Cardiac muscle cell (in vitro differentiated cells and primary cell): Measurements from ENCODE around the gene NARS2. TPM values are rescaled to one million over a fixed set of nuclear protein-coding genes. Genes with fewer than 3 reads are reported as not detected.

Experiments used
- DNase-seq, 2 donors: peaks; one replicate each; pipeline versions ENCODE4 v3.0.0 to v3.0.0-alpha.2; 2010 to 2017; ENCODE audit warnings: low read depth in 1 of 2, low spot score in 1 of 2
- H3K27ac ChIP-seq: fragments of 200-600 bp; sonication (generic); 2 replicates; pipeline ENCODE4 v1.5.1; 2016
- H3K27me3 ChIP-seq: fragments of 200-600 bp; sonication (generic); 2 replicates; pipeline ENCODE4 v1.6.0; 2016; ENCODE audit warnings: control low read depth
- H3K36me3 ChIP-seq: fragments of 200-600 bp; sonication (generic); 2 replicates; pipeline ENCODE4 v1.5.1; 2016; ENCODE audit warnings: control low read depth
- H3K4me1 ChIP-seq: fragments of 200-600 bp; sonication (generic); 2 replicates; pipeline ENCODE4 v1.8.1; 2017; ENCODE audit warnings: low read depth, mild to moderate bottlenecking, mixed run types
- H3K4me3 ChIP-seq: fragments of 200-600 bp; sonication (generic); 2 replicates; pipeline ENCODE4 v1.5.1; 2016; ENCODE audit warnings: mild to moderate bottlenecking
- H3K9me3 ChIP-seq: fragments of 200-600 bp; sonication (generic); 2 replicates; pipeline ENCODE4 v1.5.1; 2017; ENCODE audit warnings: low read depth, mild to moderate bottlenecking, control low read depth
- polyA plus RNA-seq: library from polyadenylated mRNA; unstranded; fragments of >200 nt; fragmentation: Nextera tagmentation; extraction: Ambion mirVana; gene quantifications from 2 replicates; pipeline ENCODE4 v1.2.1, GENCODE V29; 2016
- total RNA-seq: library from RNA; depleted of rRNA; stranded (reverse); fragments of >200 nt; gene quantifications from 2 replicates; pipeline ENCODE4 v1.2.3, GENCODE V29; 2016
- TF ChIP-seq, protein P1 (sequence below): IDR thresholded peaks from 2 replicates; pipeline ENCODE4 v1.5.1; 2012; ENCODE audit warnings: low read depth, mild to moderate bottlenecking, low read length

The NARS2 gene
- total and polyA plus RNA-seq, 2 experiments from 2014 or later = 27.2 to 40.5 TPM

DNA sequence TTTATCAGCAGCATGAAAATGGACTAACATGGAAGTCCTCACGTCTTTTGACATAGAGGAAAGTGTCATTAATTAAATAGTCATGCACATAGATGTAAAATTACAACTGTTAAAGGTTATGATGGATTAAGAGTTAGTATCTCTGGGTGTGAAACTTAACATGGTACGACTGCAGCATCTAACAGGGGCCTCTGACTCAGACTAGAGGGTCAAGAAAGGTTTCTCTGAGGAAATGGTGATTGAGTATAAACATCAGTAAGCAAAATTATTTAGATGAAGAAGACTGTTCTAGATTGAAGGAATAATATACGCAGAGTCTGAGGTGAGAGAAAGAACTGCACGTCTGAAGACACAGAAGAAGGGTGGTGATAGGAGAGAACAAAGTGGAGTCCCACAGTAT lies 114.9 kb downstream of the NARS2 start:
- Histone ChIP-seq H3K4me3 (no peak overlapping the region), H3K27me3 (no peaks in the 10 kb centered on the region), H3K4me1 (no peaks in the 10 kb centered on the region), H3K9me3 (no peaks in the 10 kb centered on the region), H3K36me3 (peaks cover 10% of the 10 kb centered on the region), H3K27ac (no peak overlapping the region)
- TF ChIP-seq, protein P1, sequence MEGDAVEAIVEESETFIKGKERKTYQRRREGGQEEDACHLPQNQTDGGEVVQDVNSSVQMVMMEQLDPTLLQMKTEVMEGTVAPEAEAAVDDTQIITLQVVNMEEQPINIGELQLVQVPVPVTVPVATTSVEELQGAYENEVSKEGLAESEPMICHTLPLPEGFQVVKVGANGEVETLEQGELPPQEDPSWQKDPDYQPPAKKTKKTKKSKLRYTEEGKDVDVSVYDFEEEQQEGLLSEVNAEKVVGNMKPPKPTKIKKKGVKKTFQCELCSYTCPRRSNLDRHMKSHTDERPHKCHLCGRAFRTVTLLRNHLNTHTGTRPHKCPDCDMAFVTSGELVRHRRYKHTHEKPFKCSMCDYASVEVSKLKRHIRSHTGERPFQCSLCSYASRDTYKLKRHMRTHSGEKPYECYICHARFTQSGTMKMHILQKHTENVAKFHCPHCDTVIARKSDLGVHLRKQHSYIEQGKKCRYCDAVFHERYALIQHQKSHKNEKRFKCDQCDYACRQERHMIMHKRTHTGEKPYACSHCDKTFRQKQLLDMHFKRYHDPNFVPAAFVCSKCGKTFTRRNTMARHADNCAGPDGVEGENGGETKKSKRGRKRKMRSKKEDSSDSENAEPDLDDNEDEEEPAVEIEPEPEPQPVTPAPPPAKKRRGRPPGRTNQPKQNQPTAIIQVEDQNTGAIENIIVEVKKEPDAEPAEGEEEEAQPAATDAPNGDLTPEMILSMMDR = no peak
- DNase-seq = no peak

DNA sequence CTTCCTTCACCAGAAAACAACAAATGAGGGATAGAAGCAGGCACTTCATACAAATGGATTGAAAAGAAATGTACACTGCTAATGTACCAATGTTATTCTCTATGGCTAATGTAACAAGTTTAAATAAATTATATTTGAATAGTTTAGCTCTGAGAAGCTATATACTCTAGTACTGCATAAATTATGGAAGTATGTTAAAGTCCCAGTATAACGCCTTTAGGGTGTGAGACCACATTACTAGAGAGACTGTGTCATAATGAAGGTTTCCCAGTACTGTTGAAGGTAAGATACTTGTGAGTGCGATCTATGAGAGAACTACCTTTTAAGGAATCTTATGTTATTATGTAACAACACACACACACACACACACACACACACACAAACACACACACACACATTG lies 117.2 kb downstream of the NARS2 start:
- DNase-seq = no peak
- Histone ChIP-seq H3K36me3 (peaks cover 10% of the 10 kb centered on the region), H3K27ac (no peak overlapping the region), H3K4me3 (no peak overlapping the region), H3K4me1 (no peaks in the 10 kb centered on the region), H3K9me3 (no peaks in the 10 kb centered on the region), H3K27me3 (no peaks in the 10 kb centered on the region)
- TF ChIP-seq, protein P1 = no peak

DNA sequence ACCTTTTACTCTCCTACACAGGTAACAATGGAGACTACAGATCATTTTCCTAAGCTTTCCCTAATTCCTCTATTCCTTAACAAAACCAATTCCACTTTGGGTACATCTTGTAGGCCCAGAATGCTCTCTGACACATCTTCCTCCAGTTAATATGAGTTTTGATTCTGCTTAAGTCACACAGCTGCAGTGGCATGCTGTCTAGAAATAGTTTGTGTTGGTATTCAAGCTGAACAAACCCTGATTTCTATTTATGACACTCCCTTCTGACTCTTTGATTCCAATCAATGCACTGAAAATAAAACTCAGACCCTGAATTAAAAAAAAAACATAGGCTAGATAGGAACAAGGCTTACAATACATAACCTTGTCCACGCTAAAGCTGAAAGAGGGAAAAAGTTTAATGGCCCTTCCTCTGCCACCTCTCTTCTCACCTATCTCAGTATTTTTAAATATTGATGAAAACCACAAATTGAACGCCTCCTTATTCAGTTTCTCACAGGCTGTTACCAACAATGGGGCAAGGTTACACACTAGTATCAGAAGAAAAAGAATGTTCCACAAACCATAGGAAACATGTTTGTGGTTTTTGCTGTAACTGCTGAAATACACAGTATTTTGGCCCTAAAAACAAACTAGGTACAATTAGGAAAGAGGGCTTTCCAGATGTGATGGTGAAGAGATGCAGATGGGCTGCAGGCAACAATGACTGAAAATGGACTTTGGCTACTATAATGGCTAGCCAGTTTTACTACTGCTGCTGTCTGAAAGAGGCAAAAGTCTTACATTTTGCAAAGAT lies 121.3 kb downstream of the NARS2 start:
- no peaks in the 10 kb centered on the region for H3K9me3 ChIP-seq
- peak in 1 of 2 donors; percentile 57 for DNase-seq

DNA sequence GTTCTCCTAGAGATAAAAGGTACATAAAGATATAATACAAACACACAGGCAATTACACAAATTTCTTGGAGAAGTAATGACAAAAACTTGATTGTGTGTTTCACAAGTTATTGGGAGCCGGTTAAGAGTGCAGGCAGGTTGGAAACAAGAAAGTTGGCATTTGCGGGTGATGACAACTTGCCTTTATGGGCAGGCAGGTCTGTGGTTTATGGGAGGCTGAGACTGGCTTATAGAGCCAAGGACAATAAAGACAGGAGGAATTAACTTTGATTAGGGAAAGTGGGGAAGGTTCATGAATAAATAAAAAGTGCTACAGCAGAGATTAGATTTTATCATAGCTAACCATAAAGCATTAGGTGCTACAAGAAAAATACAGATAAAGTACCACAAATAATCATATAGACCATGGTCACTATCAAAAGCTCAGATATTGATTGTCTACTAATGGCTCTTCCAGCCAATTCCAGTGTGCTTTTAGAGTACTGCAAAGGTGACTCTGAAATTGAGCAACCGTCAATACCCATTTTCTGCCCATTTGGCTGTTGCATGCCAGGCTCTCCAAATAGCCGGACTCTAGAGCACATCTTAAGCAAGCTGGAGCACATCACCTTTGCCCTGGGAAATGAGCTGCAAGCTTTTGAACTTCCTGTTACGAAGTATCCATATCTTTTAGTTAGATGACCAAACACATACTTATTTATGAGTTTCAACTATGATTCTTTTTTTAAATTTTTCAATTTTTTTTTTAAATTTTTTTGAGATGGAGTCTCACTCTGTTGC lies 123.1 kb downstream of the NARS2 start:
- H3K27ac ChIP-seq = no peak overlapping the region
- peak in 1 of 2 donors; percentile 12 for DNase-seq
- TF ChIP-seq, protein P1 = no peak

More for the DNA sequence above, 121.3 kb downstream of the NARS2 start:
- no peaks in the 10 kb centered on the region for H3K36me3 ChIP-seq
- H3K27me3 ChIP-seq = no peaks in the 10 kb centered on the region
- H3K4me3 ChIP-seq = no peak overlapping the region
- H3K27ac ChIP-seq = no peak overlapping the region
- TF ChIP-seq, protein P1 = no peak
- H3K4me1 ChIP-seq = no peaks in the 10 kb centered on the region

DNA sequence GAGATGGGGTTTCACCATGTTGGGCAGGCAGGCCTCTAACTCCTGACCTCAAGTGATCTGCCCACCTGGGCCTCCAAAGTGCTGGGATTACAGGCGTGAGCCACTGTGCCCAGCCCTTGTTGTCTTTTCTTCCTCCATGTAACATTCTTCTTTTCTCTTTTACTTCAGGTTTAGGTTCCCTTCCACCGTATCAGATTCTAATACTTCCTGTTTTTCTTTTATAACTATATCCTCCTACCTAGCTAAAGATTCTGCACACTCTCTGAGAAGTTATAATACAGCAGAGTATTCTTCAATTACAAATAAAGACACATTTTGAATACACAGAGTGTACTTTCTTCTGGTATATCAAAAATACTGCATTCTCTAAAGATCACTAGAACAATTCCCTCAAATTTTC lies 123.8 kb downstream of the NARS2 start:
- TF ChIP-seq, protein P1 = no peak
- H3K27me3 ChIP-seq = no peaks in the 10 kb centered on the region
- H3K4me1 ChIP-seq = no peaks in the 10 kb centered on the region

More for the DNA sequence above, 123.1 kb downstream of the NARS2 start:
- no peaks in the 10 kb centered on the region for H3K27me3 ChIP-seq
- no peaks in the 10 kb centered on the region for H3K36me3 ChIP-seq
- H3K4me1 ChIP-seq = no peaks in the 10 kb centered on the region
- H3K4me3 ChIP-seq = no peak overlapping the region
- no peaks in the 10 kb centered on the region for H3K9me3 ChIP-seq

More for the DNA sequence above, 123.8 kb downstream of the NARS2 start:
- H3K27ac ChIP-seq = no peak overlapping the region
- no peak overlapping the region for H3K4me3 ChIP-seq
- H3K9me3 ChIP-seq = no peaks in the 10 kb centered on the region
- no peak for DNase-seq
- H3K36me3 ChIP-seq = no peaks in the 10 kb centered on the region
